ENCODE data around the gene ZNF853.
"Not testable (repeated sequence)": the region's sequence is repeated elsewhere in the genome, so short reads cannot be mapped to it uniquely, and the experiment has no call there.

The ZNF853 gene

GRCh38 chr7:6614953-6615722 is at the start of gene ZNF853:
ZNF853 (plus strand) TSS chr7:6615610; CDS start chr7:6616175, 565 bp downstream.
- Histone ChIP-seq H3K27ac (peak within 1 kb of the TSS in 9 of 21 experiments; percentile 0 to 69 (median 53)), H3K4me3 (peak within 1 kb of the TSS; percentile 30 to 58 (median 47))

- Histone ChIP-seq H3K4me3 (no peak overlapping the region), H3K27ac (no peak overlapping the region)
Observed at GRCh38 chr7:6565655-6566054, 49.8 kb upstream of the ZNF853 start.

GRCh38 chr7:6567886-6568285 is 47.5 kb upstream of the ZNF853 start:
- no peak overlapping the region for H3K4me3 ChIP-seq
- H3K27ac ChIP-seq = no peak overlapping the region

GRCh38 chr7:6571160-6571779 is 44.1 kb upstream of the ZNF853 start:
- no peak overlapping the region for H3K27ac ChIP-seq
- H3K4me3 ChIP-seq = no peak overlapping the region

GRCh38 chr7:6575281-6576023 is 40.0 kb upstream of the ZNF853 start:
- Histone ChIP-seq H3K27ac (no peak overlapping the region), H3K4me3 (no peak overlapping the region)

GRCh38 chr7:6576024-6576866 is 39.2 kb upstream of the ZNF853 start:
- Histone ChIP-seq H3K4me3 (peak overlapping the region in 5 of 7 experiments; percentile 50 to 64 (median 61)), H3K27ac (no peak overlapping the region)

- H3K27ac ChIP-seq = peak overlapping the region in 20 of 21 experiments; percentile 66 to 97 (median 90)
- peak overlapping the region; percentile 50 to 72 (median 61) for H3K4me3 ChIP-seq
Observed at GRCh38 chr7:6576867-6577368, 38.5 kb upstream of the ZNF853 start.

GRCh38 chr7:6577369-6578113 is 37.9 kb upstream of the ZNF853 start, which contains the start of gene ZDHHC4:
ZDHHC4 (plus strand) TSS chr7:6577454; CDS start chr7:6580562, 3,108 bp downstream.
- Histone ChIP-seq H3K4me3 (peak within 1 kb of the TSS; percentile 50 to 72 (median 61)), H3K27ac (peak within 1 kb of the TSS; percentile 60 to 97 (median 90))

- H3K27ac ChIP-seq = peak overlapping the region in 12 of 21 experiments; percentile 73 to 97 (median 90)
- peak overlapping the region in 4 of 7 experiments; percentile 61 to 72 (median 64) for H3K4me3 ChIP-seq
Observed at GRCh38 chr7:6578114-6579084, 37.0 kb upstream of the ZNF853 start.

- no peak overlapping the region for H3K4me3 ChIP-seq
Observed at GRCh38 chr7:6579446-6579845, 36.0 kb upstream of the ZNF853 start.

GRCh38 chr7:6585746-6586432 is 29.5 kb upstream of the ZNF853 start:
- H3K4me3 ChIP-seq, H3K27ac ChIP-seq: not testable (repeated sequence)

More at GRCh38 chr7:6579446-6579845, 36.0 kb upstream of the ZNF853 start:
- H3K27ac ChIP-seq = no peak overlapping the region

- no peak overlapping the region for H3K4me3 ChIP-seq
Observed at GRCh38 chr7:6588566-6588965, 26.8 kb upstream of the ZNF853 start.

GRCh38 chr7:6589151-6589828 is 26.1 kb upstream of the ZNF853 start:
- H3K27ac ChIP-seq = peak overlapping the region in 5 of 21 experiments; percentile 87 to 97 (median 88)

More at GRCh38 chr7:6588566-6588965, 26.8 kb upstream of the ZNF853 start:
- no peak overlapping the region for H3K27ac ChIP-seq

GRCh38 chr7:6589829-6590644 is 25.4 kb upstream of the ZNF853 start, which contains the start of gene INTS15:
INTS15 (plus strand) TSS chr7:6590021; CDS start chr7:6590284, 263 bp downstream.
- H3K27ac ChIP-seq = peak within 1 kb of the TSS; percentile 72 to 97 (median 88)

More at GRCh38 chr7:6589151-6589828, 26.1 kb upstream of the ZNF853 start:
- peak overlapping the region in 6 of 7 experiments; percentile 67 to 93 (median 88) for H3K4me3 ChIP-seq

GRCh38 chr7:6590645-6591110 is 24.7 kb upstream of the ZNF853 start:
- H3K4me3 ChIP-seq = peak overlapping the region; percentile 55 to 93 (median 86)
- H3K27ac ChIP-seq = peak overlapping the region; percentile 72 to 97 (median 88)

More at GRCh38 chr7:6589829-6590644, 25.4 kb upstream of the ZNF853 start, which contains the start of gene INTS15:
- peak within 1 kb of the TSS; percentile 55 to 93 (median 86) for H3K4me3 ChIP-seq
